Measurements from ENCODE around the gene IGSF21. TPM values are rescaled to one million over a fixed set of nuclear protein-coding genes. Genes with fewer than 3 reads are reported as not detected.

The IGSF21 gene
- polyA plus RNA-seq, 2 donors: 0.06 to 0.13 TPM

DNA sequence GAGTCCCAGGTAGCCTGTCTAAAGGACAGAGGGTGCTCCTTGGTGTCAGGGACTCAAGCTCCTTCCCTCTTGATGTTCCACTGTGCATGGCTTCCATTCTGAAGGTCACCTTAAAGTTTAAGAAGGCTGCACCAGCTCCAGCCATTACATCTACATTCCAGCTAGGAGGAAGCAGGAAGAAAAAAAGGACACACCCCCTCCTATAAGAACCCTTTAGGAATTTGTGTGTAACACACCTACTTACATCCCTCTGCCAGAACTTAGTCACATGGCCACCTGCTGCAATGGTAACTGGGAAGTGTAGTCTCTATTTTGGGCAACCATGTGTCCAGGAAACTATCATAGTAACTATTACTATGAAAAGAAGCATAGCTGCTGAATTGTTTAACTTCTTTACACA is 211.5 kb downstream of the IGSF21 start:
- no peak overlapping the region for H3K27ac ChIP-seq (ENCODE audit: low read depth in 2 of 2, low read length in 1 of 2)
- H3K9me3 ChIP-seq (ENCODE audit: control insufficient read depth in 2 of 2, insufficient read depth in 1 of 2, low read depth in 1 of 2, low read length in 1 of 2): no peaks in the 10 kb centered on the region
- no peaks in the 10 kb centered on the region for H3K4me1 ChIP-seq (ENCODE audit: control insufficient read depth in 2 of 2, insufficient read depth in 2 of 2, low read length in 1 of 2)
- H3K36me3 ChIP-seq (ENCODE audit: control insufficient read depth in 2 of 2, insufficient read depth in 2 of 2, low read length in 1 of 2): no peaks in the 10 kb centered on the region
- H3K4me3 ChIP-seq (ENCODE audit: low read depth in 1 of 2, low read length in 2 of 2): no peak overlapping the region
- H3K27me3 ChIP-seq (ENCODE audit: control insufficient read depth in 1 of 2, insufficient read depth in 2 of 2, low read length in 2 of 2): no peaks in the 10 kb centered on the region

DNA sequence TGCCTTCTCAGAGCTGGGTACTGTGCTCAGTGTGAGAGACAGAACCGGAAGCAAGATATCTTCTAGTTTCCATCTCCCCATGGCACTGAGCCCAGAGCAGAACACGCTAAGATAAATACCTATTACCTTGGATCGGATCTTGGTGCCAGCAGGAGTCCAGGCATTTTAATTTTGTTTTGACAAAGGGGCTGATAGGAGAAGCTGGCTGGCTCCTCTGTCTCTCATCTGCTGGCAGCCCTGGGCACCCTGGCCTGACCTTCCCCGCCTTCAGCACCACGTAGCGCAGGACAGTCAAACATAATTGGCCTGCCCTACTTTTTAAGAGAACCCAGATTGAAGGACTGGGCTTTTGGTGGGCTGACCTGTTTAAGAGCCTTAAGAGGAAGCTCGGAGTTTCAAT is 212.5 kb downstream of the IGSF21 start:
- no peaks in the 10 kb centered on the region for H3K36me3 ChIP-seq (ENCODE audit: control insufficient read depth in 2 of 2, insufficient read depth in 2 of 2, low read length in 1 of 2)
- WGBS, 2 donors: 45 to 49% methylated on average over 7 of the region's 7 CpGs
- no peaks in the 10 kb centered on the region for H3K9me3 ChIP-seq (ENCODE audit: control insufficient read depth in 2 of 2, insufficient read depth in 1 of 2, low read depth in 1 of 2, low read length in 1 of 2)
- no peaks in the 10 kb centered on the region for H3K4me1 ChIP-seq (ENCODE audit: control insufficient read depth in 2 of 2, insufficient read depth in 2 of 2, low read length in 1 of 2)
- H3K4me3 ChIP-seq (ENCODE audit: low read depth in 1 of 2, low read length in 2 of 2): no peak overlapping the region
- no peak overlapping the region for H3K27ac ChIP-seq (ENCODE audit: low read depth in 2 of 2, low read length in 1 of 2)
- no peaks in the 10 kb centered on the region for H3K27me3 ChIP-seq (ENCODE audit: control insufficient read depth in 1 of 2, insufficient read depth in 2 of 2, low read length in 2 of 2)

DNA sequence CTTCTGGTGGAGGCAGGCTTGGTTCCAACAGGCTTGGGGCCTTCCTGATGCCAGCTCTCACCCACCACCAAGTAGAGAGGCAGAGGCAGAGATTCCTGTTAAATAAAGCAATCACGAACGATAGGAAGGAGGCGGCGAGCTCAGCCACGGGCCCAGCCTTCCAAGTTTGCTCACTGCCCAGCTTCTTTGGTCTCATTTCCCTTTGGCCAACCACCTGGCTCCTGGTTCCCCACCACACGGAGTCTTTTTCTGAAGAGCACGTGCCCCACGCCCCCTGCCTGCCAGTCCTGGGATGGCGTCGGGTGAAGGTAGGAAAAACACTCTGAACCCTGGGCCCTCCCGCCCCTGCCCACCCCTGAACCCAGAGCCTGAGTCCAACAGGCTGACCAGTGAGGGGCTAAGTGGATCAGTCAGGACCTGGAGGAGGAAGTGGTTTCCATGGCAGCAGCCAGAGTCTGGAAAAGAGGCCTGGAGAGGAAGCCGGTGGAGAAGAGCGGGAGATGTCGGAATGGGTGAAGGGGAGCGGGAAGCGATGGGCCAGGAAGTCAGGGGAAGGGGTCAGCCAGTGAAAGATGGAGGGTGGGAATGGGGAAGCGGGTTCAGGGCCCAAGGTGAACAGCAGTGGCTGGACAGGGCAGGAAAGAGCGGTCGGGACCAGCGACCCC is 214.9 kb downstream of the IGSF21 start:
- H3K4me1 ChIP-seq (ENCODE audit: control insufficient read depth in 2 of 2, insufficient read depth in 2 of 2, low read length in 1 of 2): no peaks in the 10 kb centered on the region

DNA sequence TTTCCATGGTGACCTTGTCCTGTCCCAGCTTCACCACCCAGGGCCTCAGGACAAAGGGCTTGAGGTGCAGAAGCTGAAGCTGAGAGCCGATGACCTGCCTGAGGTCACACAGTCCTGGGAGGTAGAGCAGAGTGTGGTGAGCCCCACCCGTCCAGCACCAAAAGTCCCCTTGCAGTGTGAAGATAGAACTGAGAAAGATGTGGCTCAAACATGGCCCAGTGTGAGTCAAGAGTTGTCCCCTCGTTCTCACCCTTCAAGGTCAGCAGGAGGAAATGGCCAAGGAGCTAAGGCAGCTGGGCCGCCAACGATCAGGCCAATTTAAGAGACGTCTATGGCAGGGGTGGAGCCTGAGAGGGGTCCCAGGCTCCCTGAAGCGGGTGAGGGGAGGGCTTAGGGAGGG is 215.7 kb downstream of the IGSF21 start:
- WGBS, 2 donors: 63 to 70% methylated on average over 7 of the region's 7 CpGs
- no peaks in the 10 kb centered on the region for H3K27me3 ChIP-seq (ENCODE audit: control insufficient read depth in 1 of 2, insufficient read depth in 2 of 2, low read length in 2 of 2)
- H3K27ac ChIP-seq (ENCODE audit: low read depth in 2 of 2, low read length in 1 of 2): no peak overlapping the region
- H3K9me3 ChIP-seq (ENCODE audit: control insufficient read depth in 2 of 2, insufficient read depth in 1 of 2, low read depth in 1 of 2, low read length in 1 of 2): no peaks in the 10 kb centered on the region
- H3K36me3 ChIP-seq (ENCODE audit: control insufficient read depth in 2 of 2, insufficient read depth in 2 of 2, low read length in 1 of 2): no peaks in the 10 kb centered on the region
- no peak overlapping the region for H3K4me3 ChIP-seq (ENCODE audit: low read depth in 1 of 2, low read length in 2 of 2)
- no peaks in the 10 kb centered on the region for H3K4me1 ChIP-seq (ENCODE audit: control insufficient read depth in 2 of 2, insufficient read depth in 2 of 2, low read length in 1 of 2)

More for the DNA sequence above, 214.9 kb downstream of the IGSF21 start:
- Histone ChIP-seq H3K4me3 (ENCODE audit: low read depth in 1 of 2, low read length in 2 of 2) (no peak overlapping the region), H3K36me3 (ENCODE audit: control insufficient read depth in 2 of 2, insufficient read depth in 2 of 2, low read length in 1 of 2) (no peaks in the 10 kb centered on the region), H3K9me3 (ENCODE audit: control insufficient read depth in 2 of 2, insufficient read depth in 1 of 2, low read depth in 1 of 2, low read length in 1 of 2) (no peaks in the 10 kb centered on the region), H3K27me3 (ENCODE audit: control insufficient read depth in 1 of 2, insufficient read depth in 2 of 2, low read length in 2 of 2) (no peaks in the 10 kb centered on the region), H3K27ac (ENCODE audit: low read depth in 2 of 2, low read length in 1 of 2) (no peak overlapping the region)
- WGBS, 2 donors: 68 to 71% methylated on average over 20 of the region's 20 CpGs

DNA sequence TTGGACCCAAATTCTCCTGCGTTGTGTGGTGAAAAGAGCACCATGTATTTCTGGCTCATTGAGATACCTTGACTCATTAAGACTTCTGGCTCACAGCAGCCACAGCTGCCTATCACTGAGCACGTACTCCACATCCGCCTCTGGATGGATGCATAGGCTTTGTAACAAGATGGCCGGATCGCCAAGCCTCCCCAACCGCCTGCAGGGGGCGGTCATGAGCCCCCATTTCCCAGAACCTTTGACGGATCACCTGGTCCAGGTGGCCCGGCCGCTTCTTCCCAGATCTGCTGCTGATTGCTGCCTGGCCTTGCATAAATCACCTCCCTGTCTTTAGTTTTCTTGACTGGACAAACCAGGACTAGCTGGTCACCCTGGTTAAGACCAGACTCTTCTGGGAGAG is 216.6 kb downstream of the IGSF21 start:
- Histone ChIP-seq H3K27ac (ENCODE audit: low read depth in 2 of 2, low read length in 1 of 2) (no peak overlapping the region), H3K36me3 (ENCODE audit: control insufficient read depth in 2 of 2, insufficient read depth in 2 of 2, low read length in 1 of 2) (no peaks in the 10 kb centered on the region), H3K4me1 (ENCODE audit: control insufficient read depth in 2 of 2, insufficient read depth in 2 of 2, low read length in 1 of 2) (no peaks in the 10 kb centered on the region), H3K4me3 (ENCODE audit: low read depth in 1 of 2, low read length in 2 of 2) (no peak overlapping the region), H3K27me3 (ENCODE audit: control insufficient read depth in 1 of 2, insufficient read depth in 2 of 2, low read length in 2 of 2) (no peaks in the 10 kb centered on the region), H3K9me3 (ENCODE audit: control insufficient read depth in 2 of 2, insufficient read depth in 1 of 2, low read depth in 1 of 2, low read length in 1 of 2) (no peaks in the 10 kb centered on the region)
- 74 to 83% methylated on average over 10 of the region's 10 CpGs for WGBS, 2 donors

DNA sequence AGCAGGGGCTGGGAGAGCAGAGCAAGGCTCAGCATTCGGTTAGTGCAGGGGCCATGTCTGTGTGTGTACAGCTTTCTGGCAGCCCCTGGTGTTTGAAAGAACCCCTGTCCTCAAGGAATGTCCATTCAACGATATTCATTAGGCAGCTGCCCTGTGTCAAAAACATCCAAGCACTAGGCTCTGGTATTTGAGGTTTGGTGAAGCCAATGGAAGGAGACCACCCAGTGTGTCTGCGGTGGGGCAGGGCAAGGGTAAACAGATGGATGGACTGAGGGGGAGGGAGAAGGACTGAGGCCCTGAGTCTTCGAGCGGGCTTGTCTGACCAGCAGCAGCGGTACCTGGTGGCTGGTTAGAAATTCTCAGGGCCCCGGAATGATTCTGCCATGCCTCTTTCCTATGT is 217.5 kb downstream of the IGSF21 start:
- Histone ChIP-seq H3K27ac (ENCODE audit: low read depth in 2 of 2, low read length in 1 of 2) (no peak overlapping the region), H3K9me3 (ENCODE audit: control insufficient read depth in 2 of 2, insufficient read depth in 1 of 2, low read depth in 1 of 2, low read length in 1 of 2) (no peaks in the 10 kb centered on the region), H3K4me1 (ENCODE audit: control insufficient read depth in 2 of 2, insufficient read depth in 2 of 2, low read length in 1 of 2) (no peaks in the 10 kb centered on the region), H3K4me3 (ENCODE audit: low read depth in 1 of 2, low read length in 2 of 2) (no peak overlapping the region), H3K36me3 (ENCODE audit: control insufficient read depth in 2 of 2, insufficient read depth in 2 of 2, low read length in 1 of 2) (no peaks in the 10 kb centered on the region), H3K27me3 (ENCODE audit: control insufficient read depth in 1 of 2, insufficient read depth in 2 of 2, low read length in 2 of 2) (no peaks in the 10 kb centered on the region)
- 66% methylated on average over 7 of the region's 7 CpGs for WGBS, 2 donors

DNA sequence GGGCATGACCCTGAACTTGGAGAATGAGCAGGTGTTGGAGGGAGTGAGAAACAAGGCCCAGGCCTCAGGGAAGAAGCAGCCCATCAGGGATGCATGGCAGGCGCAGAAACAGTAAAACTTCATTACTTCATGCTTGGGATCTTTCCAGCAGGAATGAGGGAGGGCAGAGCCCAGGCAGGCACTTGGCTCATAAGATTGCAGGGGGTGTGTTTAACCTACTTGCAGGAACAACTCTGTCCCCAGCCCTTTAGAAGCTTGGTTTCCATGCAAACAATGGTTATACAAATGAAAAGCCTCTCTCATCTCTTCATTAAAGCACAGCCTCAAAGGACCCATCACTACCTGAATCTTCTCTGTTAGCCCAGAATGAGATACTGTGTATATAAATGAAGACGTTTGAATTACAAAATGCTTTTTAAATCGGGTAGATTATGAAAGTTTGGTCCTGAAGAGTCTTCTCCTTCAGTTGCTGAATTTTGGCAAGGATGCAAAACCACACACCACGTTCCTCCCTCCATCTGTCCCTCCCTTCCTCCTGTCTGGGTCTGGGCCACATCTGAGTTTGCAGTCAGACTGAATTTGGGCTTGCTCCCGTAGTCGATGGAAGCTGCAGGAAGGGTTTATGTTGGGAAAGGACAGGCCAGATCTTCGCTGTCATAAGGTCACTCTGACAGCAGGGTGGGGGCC is 218.8 kb downstream of the IGSF21 start:
- Histone ChIP-seq H3K9me3 (ENCODE audit: control insufficient read depth in 2 of 2, insufficient read depth in 1 of 2, low read depth in 1 of 2, low read length in 1 of 2) (no peaks in the 10 kb centered on the region), H3K27me3 (ENCODE audit: control insufficient read depth in 1 of 2, insufficient read depth in 2 of 2, low read length in 2 of 2) (no peaks in the 10 kb centered on the region), H3K27ac (ENCODE audit: low read depth in 2 of 2, low read length in 1 of 2) (no peak overlapping the region), H3K4me1 (ENCODE audit: control insufficient read depth in 2 of 2, insufficient read depth in 2 of 2, low read length in 1 of 2) (no peaks in the 10 kb centered on the region), H3K4me3 (ENCODE audit: low read depth in 1 of 2, low read length in 2 of 2) (no peak overlapping the region), H3K36me3 (ENCODE audit: control insufficient read depth in 2 of 2, insufficient read depth in 2 of 2, low read length in 1 of 2) (no peaks in the 10 kb centered on the region)
- 19 to 40% methylated on average over 7 of the region's 7 CpGs for WGBS, 2 donors

DNA sequence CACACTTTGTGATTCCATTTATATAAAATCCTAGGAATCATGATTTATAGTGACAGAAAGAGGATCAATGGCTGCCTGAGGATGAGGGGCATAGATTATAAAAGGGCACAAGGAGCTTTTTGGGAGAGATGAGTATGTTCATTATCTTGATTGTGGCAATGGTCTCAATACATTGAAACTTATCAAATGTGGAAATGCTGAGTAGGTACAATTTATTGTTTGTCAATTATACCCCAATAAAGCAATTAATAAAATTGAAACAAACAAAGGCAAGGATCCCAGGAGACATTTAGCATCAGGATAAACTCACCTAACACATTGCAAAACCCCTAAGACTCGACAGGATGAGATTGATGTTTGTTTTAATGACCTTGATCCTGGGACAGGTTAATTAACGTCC is 220.1 kb downstream of the IGSF21 start:
- no peaks in the 10 kb centered on the region for H3K27me3 ChIP-seq (ENCODE audit: control insufficient read depth in 1 of 2, insufficient read depth in 2 of 2, low read length in 2 of 2)
- 34 to 47% methylated on average over 2 of the region's 2 CpGs for WGBS, 2 donors
- no peaks in the 10 kb centered on the region for H3K4me1 ChIP-seq (ENCODE audit: control insufficient read depth in 2 of 2, insufficient read depth in 2 of 2, low read length in 1 of 2)
- no peaks in the 10 kb centered on the region for H3K36me3 ChIP-seq (ENCODE audit: control insufficient read depth in 2 of 2, insufficient read depth in 2 of 2, low read length in 1 of 2)
- no peaks in the 10 kb centered on the region for H3K9me3 ChIP-seq (ENCODE audit: control insufficient read depth in 2 of 2, insufficient read depth in 1 of 2, low read depth in 1 of 2, low read length in 1 of 2)
- H3K4me3 ChIP-seq (ENCODE audit: low read depth in 1 of 2, low read length in 2 of 2): no peak overlapping the region
- H3K27ac ChIP-seq (ENCODE audit: low read depth in 2 of 2, low read length in 1 of 2): no peak overlapping the region

DNA sequence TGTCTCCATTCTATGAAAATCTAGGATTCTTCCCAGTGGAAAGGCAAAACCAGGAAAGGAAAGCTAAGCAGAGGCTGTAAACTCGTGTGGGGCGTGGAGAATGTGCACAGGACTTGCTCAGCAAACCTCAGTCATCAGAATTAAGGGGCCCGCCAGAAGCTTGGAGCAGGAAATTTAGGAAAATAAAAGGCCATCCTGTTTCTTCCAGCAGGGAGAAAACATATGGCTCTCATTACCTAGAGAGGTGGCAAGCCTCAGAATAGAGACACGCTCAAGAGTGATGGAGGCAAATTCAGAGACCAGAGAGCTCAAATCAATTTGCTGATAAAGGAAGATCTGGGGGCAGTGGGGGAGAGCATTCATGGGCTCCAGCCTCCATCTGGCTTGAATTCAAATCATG is 221.2 kb downstream of the IGSF21 start:
- 44 to 56% methylated on average over 4 of the region's 4 CpGs for WGBS, 2 donors
- Histone ChIP-seq H3K27me3 (ENCODE audit: control insufficient read depth in 1 of 2, insufficient read depth in 2 of 2, low read length in 2 of 2) (no peaks in the 10 kb centered on the region), H3K9me3 (ENCODE audit: control insufficient read depth in 2 of 2, insufficient read depth in 1 of 2, low read depth in 1 of 2, low read length in 1 of 2) (no peaks in the 10 kb centered on the region), H3K36me3 (ENCODE audit: control insufficient read depth in 2 of 2, insufficient read depth in 2 of 2, low read length in 1 of 2) (no peaks in the 10 kb centered on the region), H3K4me1 (ENCODE audit: control insufficient read depth in 2 of 2, insufficient read depth in 2 of 2, low read length in 1 of 2) (no peaks in the 10 kb centered on the region), H3K27ac (ENCODE audit: low read depth in 2 of 2, low read length in 1 of 2) (no peak overlapping the region), H3K4me3 (ENCODE audit: low read depth in 1 of 2, low read length in 2 of 2) (no peak overlapping the region)
